Mononuclear cell (primary cell): ENCODE data around the gene PIKFYVE. TPM values are rescaled to one million over a fixed set of nuclear protein-coding genes. Genes with fewer than 3 reads are reported as not detected.

Experiments
- H3K27me3 ChIP-seq: 2 replicates; pipeline ENCODE4 v1.6.0; 2011; ENCODE audit warnings: low read length, control low read depth; ENCODE audit not compliant: insufficient read depth
- H3K4me1 ChIP-seq: 2 replicates; pipeline ENCODE4 v1.5.1; 2011; ENCODE audit warnings: mild to moderate bottlenecking, low read length, control low read depth; ENCODE audit not compliant: insufficient read depth
- H3K4me3 ChIP-seq: 2 replicates; pipeline ENCODE4 v1.5.1; 2011; ENCODE audit warnings: mild to moderate bottlenecking, low read length, moderate library complexity
- H3K9me3 ChIP-seq: 2 replicates; pipeline ENCODE4 v1.5.1; 2011; ENCODE audit warnings: low read depth, mild to moderate bottlenecking, control low read depth, low read length
- total RNA-seq: library from RNA; depleted of rRNA; stranded (reverse); fragments of >200 nt; gene quantifications from one replicate; pipeline ENCODE4 v1.2.3, GENCODE V29; 2012

PIKFYVE gene
- total RNA-seq, 1 donor, result 59.6 TPM

DNA sequence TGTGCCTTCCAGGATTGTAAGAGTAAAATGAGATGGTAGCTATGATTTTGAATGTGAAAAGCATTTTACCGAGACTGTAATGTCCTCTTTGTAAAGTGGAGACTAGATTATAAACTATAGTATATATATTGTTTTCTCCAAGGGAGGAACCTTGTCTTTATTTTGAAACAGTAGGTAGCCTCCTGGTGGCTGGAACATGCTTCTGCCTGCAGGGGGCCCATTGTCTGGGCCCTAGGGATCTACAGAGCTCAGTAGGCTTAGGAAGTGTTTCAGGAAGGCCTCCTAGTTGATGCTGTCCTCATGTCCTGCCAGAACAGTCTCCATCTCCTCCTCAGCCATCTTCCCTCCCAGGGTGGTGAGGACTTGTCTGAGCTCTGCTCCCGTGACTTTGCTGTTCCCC lies 3.0 kb downstream of the PIKFYVE start:
- no peak overlapping the region for H3K4me3 ChIP-seq
- H3K9me3 ChIP-seq, result no peaks in the 10 kb centered on the region
- H3K4me1 ChIP-seq, result peaks cover 44% of the 10 kb centered on the region
- no peaks in the 10 kb centered on the region for H3K27me3 ChIP-seq

DNA sequence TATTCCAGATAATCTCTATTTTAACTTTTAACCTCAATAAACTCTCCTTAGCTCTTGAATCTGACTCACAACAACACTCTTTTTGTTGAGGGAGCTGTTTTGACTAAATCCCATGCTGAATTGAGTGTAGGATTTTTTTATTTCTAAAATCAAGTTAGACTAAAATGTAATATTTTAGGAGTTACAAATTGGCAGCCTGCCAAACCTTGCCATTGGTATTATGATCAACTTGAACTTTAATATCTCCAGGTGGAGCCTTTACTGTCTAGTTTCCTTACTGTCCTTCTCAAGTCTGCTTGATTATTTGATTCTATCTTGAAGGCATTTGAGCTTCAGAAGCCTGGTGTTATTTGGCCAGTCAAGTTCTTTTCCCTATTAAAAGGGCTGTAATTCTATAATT lies 8.7 kb downstream of the PIKFYVE start:
- H3K27me3 ChIP-seq, result no peaks in the 10 kb centered on the region
- no peaks in the 10 kb centered on the region for H3K9me3 ChIP-seq
- peaks cover 2% of the 10 kb centered on the region for H3K4me1 ChIP-seq
- no peak overlapping the region for H3K4me3 ChIP-seq

DNA sequence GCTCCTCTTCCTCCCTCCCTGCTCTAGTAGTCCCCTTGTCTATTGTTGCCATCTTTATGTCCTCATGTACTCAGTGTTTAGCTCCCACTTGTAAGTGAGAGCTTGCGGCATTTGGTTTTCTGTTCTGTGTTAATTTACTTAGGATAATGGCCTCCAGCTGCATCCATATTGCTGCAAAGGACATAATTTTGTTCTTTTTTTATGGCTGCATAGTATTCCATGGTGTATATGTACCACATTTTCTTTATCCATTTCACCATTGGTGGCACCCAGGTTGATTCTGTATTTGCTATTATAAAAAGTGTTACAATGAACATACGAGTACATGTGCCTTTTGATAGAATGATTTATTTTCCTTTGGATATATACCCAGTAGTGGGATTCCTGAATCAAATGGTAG lies 12.5 kb downstream of the PIKFYVE start:
- H3K4me3 ChIP-seq, result no peak overlapping the region
- no peaks in the 10 kb centered on the region for H3K9me3 ChIP-seq
- H3K27me3 ChIP-seq, result no peaks in the 10 kb centered on the region
- no peaks in the 10 kb centered on the region for H3K4me1 ChIP-seq

DNA sequence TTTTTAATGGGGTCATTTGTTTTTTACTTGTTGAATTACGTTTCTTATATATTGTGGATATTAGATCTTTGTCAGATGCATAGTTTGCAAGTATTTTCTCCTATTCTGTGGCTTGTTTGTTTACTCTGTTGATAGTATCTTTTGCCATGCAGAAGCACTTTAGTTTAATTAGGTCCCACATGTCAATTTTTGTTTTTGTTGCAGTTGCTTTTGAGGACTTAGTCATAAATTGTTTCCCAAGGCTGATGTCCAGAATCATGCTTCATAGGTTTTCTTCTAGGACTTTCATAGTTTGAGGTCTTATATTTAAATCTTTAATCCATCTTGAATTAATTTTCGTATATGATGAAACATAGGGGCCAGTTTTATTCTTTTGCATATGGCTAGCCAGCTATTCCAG lies 13.2 kb downstream of the PIKFYVE start:
- no peak overlapping the region for H3K4me3 ChIP-seq
- H3K27me3 ChIP-seq, result no peaks in the 10 kb centered on the region

DNA sequence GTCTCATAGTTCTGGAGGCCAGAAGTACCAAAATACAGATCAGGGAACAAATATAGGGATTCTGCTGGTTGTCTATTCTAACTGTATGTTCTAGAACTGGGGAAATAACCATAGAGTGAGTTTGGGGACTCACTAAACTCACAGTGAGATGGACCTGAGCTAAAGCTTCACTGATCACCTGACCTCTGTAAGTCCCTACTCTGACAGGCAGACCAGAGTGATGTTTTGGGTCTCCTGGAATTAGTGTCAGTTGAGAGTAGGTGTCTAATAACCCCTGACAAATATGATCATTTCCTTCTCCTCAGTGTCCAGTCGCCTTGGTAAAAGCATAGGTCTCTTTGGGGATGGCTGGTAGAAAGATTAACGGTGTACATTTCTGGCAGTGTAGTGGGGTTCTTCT lies 14.2 kb downstream of the PIKFYVE start:
- Histone ChIP-seq H3K27me3 (no peaks in the 10 kb centered on the region), H3K9me3 (no peaks in the 10 kb centered on the region), H3K4me3 (no peak overlapping the region), H3K4me1 (no peaks in the 10 kb centered on the region)

More for the DNA sequence above, 13.2 kb downstream of the PIKFYVE start:
- Histone ChIP-seq H3K9me3 (no peaks in the 10 kb centered on the region), H3K4me1 (no peaks in the 10 kb centered on the region)

DNA sequence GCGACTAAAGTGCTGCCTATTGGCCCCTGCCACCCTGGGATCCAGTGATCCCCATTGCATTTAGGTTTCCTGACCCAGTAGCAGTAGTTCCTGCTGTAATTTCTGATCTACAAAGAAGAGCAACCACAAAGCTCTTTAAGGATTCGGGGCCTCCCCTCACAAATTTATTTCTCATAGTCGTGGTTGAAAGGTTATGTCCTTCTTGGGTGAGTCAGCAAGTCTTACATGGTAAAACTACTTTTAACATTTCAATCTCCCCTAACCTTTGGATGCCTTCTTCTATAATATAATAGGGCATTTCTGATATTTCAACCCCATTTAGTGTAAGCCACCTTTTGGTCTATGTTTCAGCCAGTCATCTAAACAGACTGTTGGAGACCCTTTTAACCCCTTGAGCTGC lies 14.9 kb downstream of the PIKFYVE start:
- Histone ChIP-seq H3K27me3 (no peaks in the 10 kb centered on the region), H3K9me3 (no peaks in the 10 kb centered on the region), H3K4me1 (peaks cover 4% of the 10 kb centered on the region), H3K4me3 (no peak overlapping the region)

DNA sequence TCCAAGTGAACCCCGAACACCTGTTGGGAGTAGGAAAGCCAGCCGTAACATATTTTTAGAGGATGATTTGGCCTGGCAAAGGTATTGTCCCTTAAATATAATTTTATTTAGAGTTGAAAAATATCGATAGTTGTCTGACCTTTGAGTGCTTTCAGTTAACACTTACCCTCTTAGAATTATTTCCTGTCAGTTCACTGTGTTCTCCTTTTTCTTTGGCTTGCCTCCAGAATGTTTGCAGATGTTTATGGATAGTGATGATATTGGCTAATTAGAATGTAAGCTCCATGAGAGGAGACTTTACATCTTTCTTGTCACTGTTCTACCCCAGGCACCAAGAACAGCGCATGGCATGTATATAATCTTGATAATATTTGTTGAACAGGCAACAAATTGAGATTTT lies 19.8 kb downstream of the PIKFYVE start:
- Histone ChIP-seq H3K4me3 (no peak overlapping the region), H3K9me3 (no peaks in the 10 kb centered on the region), H3K27me3 (no peaks in the 10 kb centered on the region), H3K4me1 (peaks cover 4% of the 10 kb centered on the region)

DNA sequence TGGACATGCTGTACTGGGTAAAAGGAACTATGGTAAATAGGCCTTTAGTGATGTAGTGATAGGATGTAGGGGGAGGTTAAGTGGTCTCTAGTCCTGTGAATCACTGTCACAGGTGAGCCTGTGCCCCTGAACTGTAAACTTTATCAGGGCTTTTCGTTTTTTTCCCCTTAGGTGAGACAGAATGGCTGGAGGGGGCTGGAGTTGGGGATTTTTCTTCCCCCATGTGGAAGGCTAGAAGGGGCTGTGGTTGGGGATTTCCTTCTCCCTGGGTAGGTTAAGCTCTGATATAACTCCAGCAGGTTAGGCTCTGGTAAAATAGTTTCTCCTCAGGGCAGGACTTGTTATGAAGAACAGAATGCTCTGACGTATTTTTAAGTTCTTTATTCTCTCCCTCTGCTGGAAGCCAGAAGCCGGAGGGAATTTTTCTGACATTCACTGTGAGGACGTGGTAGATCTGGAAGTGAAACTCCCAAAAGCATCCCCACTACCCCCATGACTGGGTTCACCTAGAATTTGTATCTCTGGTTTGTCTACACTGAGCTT lies 28.5 kb downstream of the PIKFYVE start:
- Histone ChIP-seq H3K4me3 (no peak overlapping the region), H3K9me3 (no peaks in the 10 kb centered on the region), H3K4me1 (peaks cover 15% of the 10 kb centered on the region), H3K27me3 (no peaks in the 10 kb centered on the region)

DNA sequence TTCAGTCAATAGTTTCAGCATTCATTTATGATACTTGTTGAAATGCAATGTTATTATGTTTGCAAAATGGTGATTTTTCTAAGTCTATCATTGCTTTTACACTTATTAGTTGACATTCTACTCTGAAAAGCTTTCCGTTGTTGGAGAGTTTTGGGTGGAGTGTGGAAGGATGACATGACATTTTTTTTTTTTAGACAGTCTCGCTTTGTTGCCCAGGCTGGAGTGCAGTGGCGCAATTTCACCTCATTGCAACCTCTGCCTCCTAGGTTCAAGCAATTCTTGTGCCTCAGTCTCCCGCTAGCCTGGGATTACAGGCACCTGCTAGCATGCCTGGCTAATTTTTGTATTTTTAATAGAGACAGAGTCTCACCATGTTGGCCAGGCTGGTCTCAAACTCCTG lies 29.8 kb downstream of the PIKFYVE start:
- Histone ChIP-seq H3K4me1 (peaks cover 15% of the 10 kb centered on the region), H3K4me3 (no peak overlapping the region), H3K27me3 (no peaks in the 10 kb centered on the region), H3K9me3 (no peaks in the 10 kb centered on the region)

DNA sequence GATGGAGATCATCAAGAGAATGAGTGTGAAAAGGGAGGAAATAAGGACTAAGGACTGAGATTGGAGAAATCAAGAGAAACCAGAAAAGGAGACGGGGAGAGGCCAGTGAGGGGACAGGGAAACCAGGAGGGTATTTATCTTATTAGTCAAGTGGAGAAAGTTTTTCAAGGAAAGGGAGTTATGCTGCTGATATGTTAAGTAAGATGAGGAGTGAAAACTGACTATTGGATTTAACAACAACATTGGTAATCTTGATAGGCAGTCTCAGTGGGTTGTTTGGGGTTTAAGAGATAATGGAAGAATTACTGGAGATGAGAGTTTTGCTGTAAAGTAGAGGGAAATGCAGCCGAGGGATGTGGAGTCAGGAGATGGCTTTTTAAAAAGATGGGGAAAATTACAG lies 30.6 kb downstream of the PIKFYVE start:
- Histone ChIP-seq H3K4me1 (peaks cover 15% of the 10 kb centered on the region), H3K4me3 (no peak overlapping the region), H3K9me3 (no peaks in the 10 kb centered on the region), H3K27me3 (no peaks in the 10 kb centered on the region)

DNA sequence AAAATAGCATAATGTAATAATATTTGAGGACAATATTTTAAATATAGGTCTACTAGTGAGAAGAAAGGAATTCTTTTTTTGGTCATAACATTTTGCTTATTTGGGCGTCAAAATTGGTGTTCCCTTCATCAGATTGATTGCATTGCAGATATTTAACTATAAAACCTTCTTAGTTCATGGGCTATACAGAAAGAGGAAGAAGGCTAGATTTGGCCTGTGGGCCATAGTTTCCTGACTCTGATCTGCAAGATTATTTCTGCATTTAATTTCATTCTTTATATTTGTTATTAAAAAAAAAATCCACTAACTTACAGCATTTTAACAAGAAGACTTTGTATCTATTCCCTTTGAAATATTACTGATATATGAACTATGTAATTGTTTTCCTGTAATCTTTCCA lies 31.9 kb downstream of the PIKFYVE start:
- peaks cover 15% of the 10 kb centered on the region for H3K4me1 ChIP-seq
- no peaks in the 10 kb centered on the region for H3K27me3 ChIP-seq
- no peaks in the 10 kb centered on the region for H3K9me3 ChIP-seq
- no peak overlapping the region for H3K4me3 ChIP-seq

DNA sequence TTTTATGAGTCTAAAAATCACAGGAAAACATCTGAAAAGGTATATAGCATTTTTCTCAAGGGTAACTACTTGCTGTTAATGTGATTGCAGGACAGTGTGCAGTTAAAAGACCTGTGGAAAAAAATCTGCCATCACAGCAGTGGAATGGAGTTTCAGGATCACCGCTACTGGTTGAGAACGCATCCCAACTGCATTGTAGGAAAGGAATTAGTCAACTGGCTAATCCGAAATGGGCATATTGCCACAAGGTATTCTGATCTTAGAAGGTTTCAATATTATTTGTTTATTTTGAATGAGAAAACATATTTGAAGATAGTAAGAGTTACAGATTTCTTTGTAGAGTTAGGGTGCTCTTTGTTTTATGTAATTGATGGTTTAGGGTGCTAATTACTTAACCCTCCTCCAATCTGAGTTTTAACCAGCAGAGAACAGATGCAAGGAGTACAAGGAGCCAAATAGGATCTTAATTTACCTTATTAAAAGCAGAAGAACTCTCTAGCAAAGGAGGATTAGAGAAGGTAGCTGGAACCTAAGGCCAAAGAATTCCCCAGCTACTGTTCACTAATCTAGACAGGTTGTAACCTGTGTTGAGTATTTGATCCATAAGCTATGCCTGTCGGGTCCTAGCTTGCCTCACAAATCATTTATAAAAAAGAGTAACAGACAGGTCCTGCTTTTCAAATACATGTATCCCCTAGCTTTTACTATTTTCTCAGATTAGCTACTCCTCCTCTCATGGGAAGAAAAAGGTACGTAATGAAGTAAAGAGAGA lies 35.0 kb downstream of the PIKFYVE start:
- H3K27me3 ChIP-seq, result no peaks in the 10 kb centered on the region
- no peaks in the 10 kb centered on the region for H3K9me3 ChIP-seq
- H3K4me1 ChIP-seq, result peaks cover 3% of the 10 kb centered on the region
- no peak overlapping the region for H3K4me3 ChIP-seq

DNA sequence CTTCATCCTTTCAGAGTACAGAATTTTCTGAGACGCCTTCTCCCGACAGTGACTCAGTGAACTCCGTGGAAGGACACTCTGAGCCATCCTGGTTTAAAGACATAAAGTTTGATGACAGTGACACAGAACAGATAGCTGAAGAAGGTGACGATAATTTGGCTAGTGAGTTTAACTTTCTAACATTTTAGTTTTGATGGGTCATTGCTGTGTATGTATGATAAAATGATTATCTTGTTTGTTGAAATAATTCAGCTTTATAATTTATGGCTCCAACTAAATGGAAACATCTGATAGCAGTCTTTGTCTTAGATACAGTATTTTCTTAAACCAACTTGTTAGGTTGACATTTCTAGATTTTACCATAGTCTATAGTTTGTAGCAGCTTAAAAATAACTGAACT lies 38.1 kb downstream of the PIKFYVE start:
- H3K9me3 ChIP-seq, result no peaks in the 10 kb centered on the region
- H3K4me3 ChIP-seq, result no peak overlapping the region
- no peaks in the 10 kb centered on the region for H3K27me3 ChIP-seq
- H3K4me1 ChIP-seq, result no peaks in the 10 kb centered on the region

DNA sequence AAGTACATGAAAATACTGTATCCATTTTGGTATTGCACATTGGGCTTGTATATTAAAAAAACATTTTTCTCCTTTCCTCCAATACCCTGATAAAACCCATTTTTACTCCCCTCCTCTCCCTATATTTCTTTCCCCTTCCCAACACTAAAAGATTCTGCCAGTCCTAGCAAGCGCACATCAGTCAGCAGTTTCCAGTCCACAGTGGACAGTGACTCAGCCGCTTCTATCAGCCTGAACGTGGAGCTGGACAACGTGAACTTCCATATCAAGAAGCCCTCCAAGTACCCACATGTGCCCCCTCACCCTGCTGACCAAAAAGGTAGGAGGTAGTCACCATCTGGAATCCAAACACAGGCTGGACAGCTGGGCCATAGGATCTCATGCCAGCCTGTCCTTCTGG lies 38.6 kb downstream of the PIKFYVE start:
- Histone ChIP-seq H3K9me3 (no peaks in the 10 kb centered on the region), H3K27me3 (no peaks in the 10 kb centered on the region), H3K4me1 (no peaks in the 10 kb centered on the region), H3K4me3 (no peak overlapping the region)

DNA sequence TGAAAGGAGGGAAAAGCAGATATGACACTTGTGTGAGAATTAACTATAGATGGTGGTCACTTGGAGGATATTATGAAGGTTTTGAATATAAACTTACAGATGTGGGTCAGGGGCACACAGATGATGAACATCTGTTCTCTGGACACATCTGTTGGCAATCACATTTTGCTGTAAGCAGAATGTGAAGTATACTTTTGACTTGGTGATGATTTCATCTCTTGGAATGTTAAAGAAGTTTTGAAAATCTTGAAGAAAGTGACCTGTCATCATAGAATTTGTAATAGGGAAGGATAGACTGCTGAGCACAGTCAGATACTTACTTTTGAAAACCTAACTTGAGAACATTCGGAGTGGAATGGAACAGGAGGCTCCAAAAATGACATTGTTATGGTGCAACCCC lies 40.2 kb downstream of the PIKFYVE start:
- Histone ChIP-seq H3K4me3 (no peak overlapping the region), H3K4me1 (no peaks in the 10 kb centered on the region), H3K9me3 (no peaks in the 10 kb centered on the region), H3K27me3 (no peaks in the 10 kb centered on the region)

DNA sequence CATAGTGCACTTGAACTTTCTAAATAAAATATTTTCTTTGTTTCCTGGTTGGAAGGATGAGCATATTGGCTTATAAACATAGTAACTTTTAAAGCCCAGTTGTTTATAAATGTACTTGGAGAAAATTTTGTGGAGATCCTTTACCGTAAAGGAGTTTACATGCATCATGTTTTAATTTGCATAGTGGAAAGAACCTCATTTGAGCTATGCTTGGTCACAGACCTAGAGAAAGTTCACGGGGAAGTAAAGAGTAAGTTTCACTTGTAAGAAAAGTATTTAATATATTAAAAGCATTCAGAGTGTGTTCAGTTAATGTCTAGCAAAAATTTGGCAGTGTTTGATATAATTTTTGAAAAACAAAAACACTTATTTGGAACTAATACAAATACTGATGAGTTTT lies 45.3 kb downstream of the PIKFYVE start:
- H3K9me3 ChIP-seq, result no peaks in the 10 kb centered on the region
- H3K4me1 ChIP-seq, result no peaks in the 10 kb centered on the region
- H3K27me3 ChIP-seq, result no peaks in the 10 kb centered on the region
- no peak overlapping the region for H3K4me3 ChIP-seq
